SH-SY5Y (cell line): ENCODE measurements around the gene WNK1.

Experiments
- GATA2 ChIP-seq: IDR thresholded peaks from 2 replicates; pipeline ENCODE4 v1.6.1; 2011; ENCODE audit warnings: mild to moderate bottlenecking, low read depth, low read length
- GATA3 ChIP-seq: IDR thresholded peaks from 2 replicates; pipeline ENCODE4 v1.6.1; 2011; ENCODE audit warnings: low read depth, mild to moderate bottlenecking, low read length, moderate library complexity

GRCh38 chr12:724194-724855 is 28.1 kb upstream of the WNK1 start:
- no peak for TF ChIP-seq GATA3
- no peak for TF ChIP-seq GATA2
